Right lobe of liver (tissue), 6 donors: ENCODE results near the gene TRIM24. TPM values are rescaled to one million over a fixed set of nuclear protein-coding genes. Genes with fewer than 3 reads are reported as not detected.

Source experiments
- ATAC-seq, 4 donors: fragments of 200-7000 bp; cut with Tn5 transposase; one replicate each; pipeline ENCODE4 v1.9.1; 2020; ENCODE audit warnings: mild to moderate bottlenecking in 4 of 4, moderate library complexity in 4 of 4
- DNase-seq, 3 donors: peaks; one replicate each; pipeline ENCODE4 v3.0.0-alpha.2; 2020
- H3K27ac ChIP-seq, 3 donors: fragments of 200-600 bp; one replicate each; pipeline ENCODE4 v1.8.0; 2022
- H3K27me3 ChIP-seq, 2 donors: fragments of 200-600 bp; one replicate each; pipeline ENCODE4 v1.8.0; 2022
- H3K36me3 ChIP-seq, 4 donors: fragments of 200-600 bp; sonication (generic) in 1 of 4; one replicate each; pipeline versions ENCODE4 v1.5.1 to v1.8.0; 2017 to 2022; ENCODE audit warnings: control low read depth in 1 of 4
- H3K4me1 ChIP-seq, 4 donors: fragments of 200-600 bp; sonication (generic) in 1 of 4; one replicate each; pipeline versions ENCODE4 v1.5.1 to v1.8.0; 2017 to 2022; ENCODE audit warnings: control low read depth in 1 of 4
- H3K4me3 ChIP-seq, 3 donors: fragments of 200-600 bp; one replicate each; pipeline ENCODE4 v1.8.0; 2022
- H3K9me3 ChIP-seq, 4 donors: fragments of 200-600 bp; sonication (generic) in 1 of 4; one replicate each; pipeline versions ENCODE4 v1.5.1 to v1.8.0; 2017 to 2022; ENCODE audit warnings: control low read depth in 1 of 4
- CTCF ChIP-seq, 4 donors: fragments of 200-600 bp in 3 of 4; fragments of 450-650 bp in 1 of 4; IDR thresholded peaks; one replicate each; pipeline versions ENCODE4 v1.5.1 to v1.8.0; 2016 to 2022; ENCODE audit warnings: antibody characterized with exemption in 4 of 4, mild to moderate bottlenecking in 2 of 4
- POLR2A ChIP-seq: fragments of 450-650 bp; IDR thresholded peaks from one replicate; pipeline ENCODE4 v1.6.1; 2017; ENCODE audit warnings: antibody characterized with exemption, mild to moderate bottlenecking
- WGBS: methylation state at CpG from one replicate; pipeline ENCODE4 v1.1.6; 2018; ENCODE audit warnings: low coverage, low lambda C conversion rate; ENCODE audit not compliant: insufficient coverage; ENCODE audit errors: missing lambda C conversion rate; 5-methylcytosine and 5-hydroxymethylcytosine counted together
- intact Hi-C, 2 donors: fragments of 100-400 bp; cut with DNase I; formaldehyde crosslinking; loops; one replicate each; pipeline versions ENCODE4 v1.11.2 to v1.14.1; 2022
- total RNA-seq, 6 experiments: library from RNA; depleted of rRNA in 2 of 6; stranded (reverse); fragments of >200 nt in 2 of 6; fragmentation: NEBNext Ultra II Directional in 3 of 6; extraction: Animal tissue kit (Norgen Biotek cat#: 25700) in 3 of 6; gene quantifications; one replicate each; pipeline versions ENCODE4 v1.1.0 to v1.2.4, GENCODE V29; 2016 to 2023
- donor health status: DM: no; HTN: yes; CAD: no.
- donor health status: DM: no; HTN: no; CAD: no.
- donor health status: DM: no; HTN: no; CAD: no.
- donor health status: DM: no; HTN: yes; CAD: no.
- donor health status: DM: no; HTN: yes; CAD: no.

Gene TRIM24
- total RNA-seq, 6 experiments from 2014 or later: 14.5 to 18.9 (median 16.5) TPM

GRCh38 chr7:138538518-138538917 is 78.5 kb downstream of the TRIM24 start:
- ATAC-seq (peak in 1 of 4 donors; percentile 53), DNase-seq (no peak)
- no peaks in the 10 kb centered on the region for H3K9me3 ChIP-seq
- WGBS: 47% methylated on average over 2 of the region's 2 CpGs
- H3K27ac ChIP-seq: no peak overlapping the region
- intact Hi-C loops: no loop called here
- no peak for TF ChIP-seq POLR2A
- no peak for TF ChIP-seq CTCF (IDR thresholded peaks at IDR 0.05)
- no peak overlapping the region for H3K4me3 ChIP-seq
- no peaks in the 10 kb centered on the region for H3K27me3 ChIP-seq
- no peaks in the 10 kb centered on the region for H3K4me1 ChIP-seq
- peaks cover 0 to 28% (median 1%) of the 10 kb centered on the region in 4 donors for H3K36me3 ChIP-seq

GRCh38 chr7:138538997-138539644 is 79.1 kb downstream of the TRIM24 start:
- ATAC-seq: no peak
- intact Hi-C loops: no loop called here

DNA sequence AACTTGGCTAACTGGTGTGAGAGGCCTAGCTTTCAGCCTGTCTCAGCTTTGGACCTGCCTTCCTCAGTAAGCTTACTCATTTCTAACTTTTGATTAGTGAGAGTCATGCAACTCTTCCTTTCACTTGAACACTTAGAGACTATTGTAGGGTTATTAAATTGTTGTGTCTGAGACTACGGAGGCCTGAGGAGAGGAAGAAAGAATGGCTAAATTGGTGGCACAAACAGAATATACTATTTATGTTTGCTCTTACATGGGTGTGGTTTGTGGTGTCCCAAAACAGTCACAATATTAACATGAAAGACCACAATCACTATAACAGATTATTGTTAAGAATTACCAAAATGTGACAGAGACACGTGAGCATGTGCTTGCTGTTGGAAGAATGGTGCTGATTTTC is 82.1 kb downstream of the TRIM24 start:
- no peak for ATAC-seq
- intact Hi-C loops: no loop called here
- DNase-seq: no peak
- 86% methylated on average over 2 of the region's 2 CpGs for WGBS
- Histone ChIP-seq H3K27me3 (no peaks in the 10 kb centered on the region), H3K4me3 (no peak overlapping the region), H3K9me3 (no peaks in the 10 kb centered on the region), H3K4me1 (peaks cover 0 to 8% (median 0%) of the 10 kb centered on the region in 4 donors), H3K36me3 (peaks cover 0 to 28% (median 5%) of the 10 kb centered on the region in 4 donors), H3K27ac (no peak overlapping the region)
- TF ChIP-seq POLR2A: no peak
- TF ChIP-seq CTCF (IDR thresholded peaks at IDR 0.05): no peak

More at GRCh38 chr7:138538997-138539644, 79.1 kb downstream of the TRIM24 start:
- Histone ChIP-seq H3K9me3 (no peaks in the 10 kb centered on the region), H3K36me3 (peaks cover 0 to 28% (median 3%) of the 10 kb centered on the region in 4 donors), H3K4me1 (no peaks in the 10 kb centered on the region), H3K4me3 (no peak overlapping the region), H3K27me3 (no peaks in the 10 kb centered on the region), H3K27ac (no peak overlapping the region)
- 85% methylated on average over 2 of the region's 2 CpGs for WGBS
- no peak for TF ChIP-seq POLR2A
- DNase-seq: no peak

- Histone ChIP-seq H3K27ac (no peak overlapping the region), H3K4me3 (no peak overlapping the region), H3K36me3 (peaks cover 0 to 27% (median 5%) of the 10 kb centered on the region in 4 donors), H3K4me1 (peaks cover 0 to 8% (median 0%) of the 10 kb centered on the region in 4 donors), H3K27me3 (no peaks in the 10 kb centered on the region), H3K9me3 (no peaks in the 10 kb centered on the region)
- DNase-seq (no peak), ATAC-seq (no peak)
- WGBS: 85% methylated on average over 2 of the region's 2 CpGs
- intact Hi-C loops: no loop called here
- TF ChIP-seq POLR2A (no peak), CTCF (IDR thresholded peaks at IDR 0.05) (no peak)
These were observed 83.7 kb downstream of the TRIM24 start for GRCh38 chr7:138543739-138544138.

DNA sequence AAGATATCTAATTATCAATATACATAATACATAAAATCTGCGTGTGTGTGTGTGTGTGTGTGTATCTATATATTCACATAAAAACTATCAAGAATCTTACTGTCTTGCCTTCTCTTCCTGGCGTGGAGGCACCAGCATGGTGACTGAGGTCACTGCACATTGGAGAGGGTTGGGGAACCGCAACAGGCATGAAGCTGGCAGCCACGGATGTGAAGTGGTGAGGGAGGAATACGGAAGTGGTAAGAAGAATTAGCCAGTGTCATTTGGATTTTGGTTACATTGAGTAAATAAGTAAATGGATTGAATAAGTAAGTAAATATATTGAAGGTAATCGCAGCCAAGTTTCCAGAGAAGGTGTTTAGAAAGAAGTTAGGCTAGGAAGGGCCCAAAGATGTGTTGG is 85.1 kb downstream of the TRIM24 start:
- peaks cover 0 to 14% (median 5%) of the 10 kb centered on the region in 4 donors for H3K36me3 ChIP-seq
- no peak overlapping the region for H3K27ac ChIP-seq
- TF ChIP-seq POLR2A: no peak
- no peak for TF ChIP-seq CTCF (IDR thresholded peaks at IDR 0.05)
- H3K9me3 ChIP-seq: no peaks in the 10 kb centered on the region
- no peak overlapping the region for H3K4me3 ChIP-seq
- peak in 2 of 4 donors; percentile 34 to 87 for ATAC-seq
- peaks cover 0 to 8% (median 0%) of the 10 kb centered on the region in 4 donors for H3K4me1 ChIP-seq
- DNase-seq: peak in 1 of 3 donors; percentile 36
- H3K27me3 ChIP-seq: no peaks in the 10 kb centered on the region
- intact Hi-C loops: no loop called here
- WGBS: 50% methylated on average over 6 of the region's 6 CpGs
